Panc1 (cell line): Measurements from ENCODE around the gene CFAP43.

ENCODE experiments used
- POLR2AphosphoS5 ChIP-seq: IDR thresholded peaks from 2 replicates; pipeline ENCODE4 v1.6.1; 2012; ENCODE audit warnings: mild to moderate bottlenecking, low read depth, low read length, moderate library complexity
- SIN3A ChIP-seq: IDR thresholded peaks from 2 replicates; pipeline ENCODE4 v1.6.1; 2012; ENCODE audit warnings: low read depth, mild to moderate bottlenecking, low read length, moderate library complexity, borderline replicate concordance; ENCODE audit not compliant: insufficient read depth
- TF ChIP-seq, protein P1 (sequence below): fragments of 450-650 bp; IDR thresholded peaks from 2 replicates; pipeline ENCODE4 v1.5.1; 2017; ENCODE audit warnings: mild to moderate bottlenecking

DNA sequence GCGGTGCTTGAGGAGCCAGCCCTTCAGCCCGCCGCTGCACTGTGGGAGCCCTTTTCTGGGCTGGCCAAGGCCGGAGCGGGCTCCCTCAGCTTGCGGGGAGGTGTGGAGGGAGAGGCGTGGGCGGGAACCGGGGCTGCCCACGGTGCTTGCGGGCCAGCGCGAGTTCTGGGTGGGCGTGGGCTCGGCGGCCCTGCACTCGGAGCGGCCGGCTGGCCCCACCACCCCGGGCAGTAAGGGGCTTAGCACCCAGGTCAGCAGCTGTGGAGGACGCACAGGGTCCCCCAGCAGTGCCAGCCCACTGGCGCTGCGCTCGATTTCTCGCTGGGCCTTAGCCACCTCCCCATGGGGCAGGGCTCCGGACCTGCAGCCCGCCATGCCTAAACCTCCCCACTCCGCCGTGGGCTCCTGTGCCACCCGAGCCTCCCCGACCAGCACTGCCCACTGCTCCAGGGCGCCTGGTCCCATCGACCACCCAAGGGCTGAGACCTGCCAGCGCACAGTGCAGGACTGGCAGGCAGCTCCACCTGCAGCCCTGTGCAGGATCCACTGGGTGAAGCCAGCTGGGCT is 13.0 kb upstream of the CFAP43 start:
- TF ChIP-seq, protein P1, sequence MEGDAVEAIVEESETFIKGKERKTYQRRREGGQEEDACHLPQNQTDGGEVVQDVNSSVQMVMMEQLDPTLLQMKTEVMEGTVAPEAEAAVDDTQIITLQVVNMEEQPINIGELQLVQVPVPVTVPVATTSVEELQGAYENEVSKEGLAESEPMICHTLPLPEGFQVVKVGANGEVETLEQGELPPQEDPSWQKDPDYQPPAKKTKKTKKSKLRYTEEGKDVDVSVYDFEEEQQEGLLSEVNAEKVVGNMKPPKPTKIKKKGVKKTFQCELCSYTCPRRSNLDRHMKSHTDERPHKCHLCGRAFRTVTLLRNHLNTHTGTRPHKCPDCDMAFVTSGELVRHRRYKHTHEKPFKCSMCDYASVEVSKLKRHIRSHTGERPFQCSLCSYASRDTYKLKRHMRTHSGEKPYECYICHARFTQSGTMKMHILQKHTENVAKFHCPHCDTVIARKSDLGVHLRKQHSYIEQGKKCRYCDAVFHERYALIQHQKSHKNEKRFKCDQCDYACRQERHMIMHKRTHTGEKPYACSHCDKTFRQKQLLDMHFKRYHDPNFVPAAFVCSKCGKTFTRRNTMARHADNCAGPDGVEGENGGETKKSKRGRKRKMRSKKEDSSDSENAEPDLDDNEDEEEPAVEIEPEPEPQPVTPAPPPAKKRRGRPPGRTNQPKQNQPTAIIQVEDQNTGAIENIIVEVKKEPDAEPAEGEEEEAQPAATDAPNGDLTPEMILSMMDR, result no peak
- TF ChIP-seq SIN3A (no peak), POLR2AphosphoS5 (no peak)
